ENCODE results near the gene GPR4. TPM values are rescaled to one million over a fixed set of nuclear protein-coding genes. Genes with fewer than 3 reads are reported as not detected.
A peak's percentile ranks its signal among the peaks of the same experiment; 100 is the strongest.
"Not testable (repeated sequence)": the region's sequence is repeated elsewhere in the genome, so short reads cannot be mapped to it uniquely, and the experiment has no call there.

GPR4 gene
- not detected for polyA plus RNA-seq (2013, experiment 1 of 2; ENCODE audit: insufficient read length)
- polyA plus RNA-seq (2013, experiment 2 of 2; ENCODE audit: insufficient read length) = not detected

GRCh38 chr19:45601524-45602374 is at the start of gene GPR4:
Gene GPR4, minus strand, starts transcription at chr19:45602212. Its CDS starts 10,346 bp downstream, at chr19:45591866.
- no peak for DNase-seq

GRCh38 chr19:45650722-45651121 is 48.7 kb upstream of the GPR4 start:
- no peak for DNase-seq

- no peak for DNase-seq
These were observed 44.3 kb upstream of the GPR4 start for GRCh38 chr19:45646345-45646698.

DNA sequence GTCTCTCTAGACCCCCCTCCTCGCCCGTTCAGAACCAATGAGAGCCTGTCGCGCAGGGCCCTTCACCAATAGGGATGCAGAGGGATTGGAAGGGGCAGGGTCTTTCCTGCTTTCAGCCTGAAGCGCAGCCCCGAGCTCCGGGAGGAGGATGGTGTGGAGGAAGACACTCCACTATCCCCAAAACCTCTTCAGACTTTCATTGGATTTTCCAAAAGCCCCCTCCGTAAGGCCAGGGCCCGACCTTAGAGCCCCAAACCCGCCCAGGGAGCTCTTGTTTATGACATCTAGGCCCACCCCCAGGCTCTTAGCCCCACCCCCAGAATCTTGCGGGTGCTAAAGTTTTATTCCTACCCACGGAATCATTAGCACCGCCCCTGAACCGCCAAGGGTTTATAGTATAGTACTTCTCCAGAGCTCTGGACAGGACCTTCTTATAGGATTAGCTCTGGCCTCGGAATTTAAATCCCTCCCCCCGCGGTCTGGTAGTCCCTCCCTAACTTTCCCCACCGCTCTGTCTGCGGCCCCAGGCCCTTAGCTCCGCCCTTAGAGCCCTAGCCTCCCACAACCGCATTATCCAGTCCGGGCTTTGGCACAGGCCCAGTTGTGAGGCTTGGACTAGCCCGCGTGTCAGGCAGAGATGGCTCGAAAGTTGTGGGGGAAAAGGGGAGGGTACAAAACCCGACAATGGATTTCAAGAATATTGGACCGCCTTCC is 43.8 kb upstream of the GPR4 start:
- DNase-seq = peak; percentile 92

DNA sequence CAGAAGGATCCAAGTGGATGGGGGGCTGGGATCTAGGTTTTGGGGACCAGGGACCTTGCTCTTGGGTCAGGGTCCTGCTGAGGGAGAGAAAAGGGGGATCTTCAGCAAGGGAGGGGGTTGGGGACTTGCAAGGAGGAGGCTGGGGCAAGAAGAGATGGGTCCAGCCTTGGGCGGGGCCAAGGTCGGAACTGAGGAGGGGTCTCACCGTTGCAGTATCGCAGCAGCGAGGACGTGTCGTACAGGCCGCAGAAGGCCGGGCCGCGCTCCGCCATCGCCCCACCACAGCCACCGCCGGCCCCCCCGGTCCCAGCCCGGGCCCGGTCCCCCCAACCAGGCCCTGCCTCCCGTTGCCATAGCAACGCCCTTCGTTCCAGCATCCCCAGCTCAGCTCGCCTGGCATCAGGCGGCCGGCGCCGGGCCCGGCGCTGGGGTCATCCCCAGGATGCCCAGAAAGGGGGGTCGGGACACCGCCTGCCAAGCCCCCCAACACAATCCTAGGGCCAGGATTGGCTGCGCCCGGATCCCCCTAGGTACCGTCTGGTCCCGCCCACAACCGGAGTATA is 43.1 kb upstream of the GPR4 start:
- no peak for DNase-seq

GRCh38 chr19:45643927-45644771 is 42.1 kb upstream of the GPR4 start:
- no peak for DNase-seq

GRCh38 chr19:45643024-45643926 is 41.3 kb upstream of the GPR4 start:
- DNase-seq = peak; percentile 74

DNA sequence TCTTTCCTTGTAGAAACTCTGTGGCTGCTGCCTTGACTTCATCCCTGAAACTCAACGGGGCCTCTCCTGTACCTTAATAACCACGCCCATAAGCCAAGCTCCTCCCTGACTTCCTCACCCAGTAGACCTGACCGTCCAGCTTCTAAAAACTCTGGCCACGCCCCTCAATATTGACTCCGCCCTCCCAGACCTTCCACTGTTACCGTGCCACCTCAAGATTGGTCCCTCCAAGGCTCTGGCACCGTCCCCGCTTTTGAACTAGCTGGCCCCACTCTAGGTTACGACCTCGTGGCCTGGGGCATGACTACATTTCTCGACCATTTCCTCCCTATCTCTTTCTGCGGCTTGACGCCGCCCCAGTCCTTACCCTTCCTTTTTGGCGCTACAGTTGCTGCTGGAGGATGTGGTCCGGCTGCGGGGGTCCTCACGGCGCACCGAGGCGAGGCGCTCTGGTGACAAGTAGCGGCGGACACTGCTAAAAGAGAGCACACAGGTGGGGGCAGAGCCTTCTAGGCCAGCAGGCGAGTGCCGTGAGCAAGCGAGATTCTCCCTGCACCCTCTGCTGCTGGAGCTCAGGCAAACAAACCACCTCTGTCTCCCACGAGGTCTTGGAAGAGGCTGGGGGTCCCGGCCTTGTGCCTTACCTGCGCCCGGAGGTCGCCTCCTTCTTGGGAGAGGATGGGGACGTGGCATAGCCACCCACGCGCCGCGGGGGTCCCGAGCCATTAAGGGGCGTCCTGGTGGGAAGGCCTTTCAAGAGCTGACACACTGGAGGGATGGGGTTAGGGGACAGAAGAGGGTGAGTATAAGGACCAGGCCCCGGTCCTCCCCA is 39.5 kb upstream of the GPR4 start:
- DNase-seq = peak; percentile 80

DNA sequence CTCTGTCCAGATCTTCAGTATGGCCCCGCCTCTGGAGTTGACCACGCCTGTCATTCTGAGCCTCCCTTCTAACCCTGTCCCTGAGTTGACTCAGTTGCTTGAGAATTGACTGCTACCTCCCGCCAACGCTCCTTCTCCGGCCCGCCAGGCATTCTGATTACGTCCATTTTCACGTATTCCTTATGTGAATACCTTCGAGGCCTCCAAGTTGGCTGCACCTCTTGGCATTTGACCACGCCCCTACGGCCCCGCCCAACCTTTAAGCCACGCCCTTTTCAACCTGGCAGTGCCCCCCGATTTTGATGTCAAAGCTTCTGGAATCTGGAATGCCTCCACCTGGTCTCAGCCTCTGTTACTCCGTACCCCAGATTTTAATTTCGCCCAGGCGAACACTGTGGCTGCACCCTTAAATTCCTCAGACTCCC is 38.8 kb upstream of the GPR4 start:
- DNase-seq = no peak

DNA sequence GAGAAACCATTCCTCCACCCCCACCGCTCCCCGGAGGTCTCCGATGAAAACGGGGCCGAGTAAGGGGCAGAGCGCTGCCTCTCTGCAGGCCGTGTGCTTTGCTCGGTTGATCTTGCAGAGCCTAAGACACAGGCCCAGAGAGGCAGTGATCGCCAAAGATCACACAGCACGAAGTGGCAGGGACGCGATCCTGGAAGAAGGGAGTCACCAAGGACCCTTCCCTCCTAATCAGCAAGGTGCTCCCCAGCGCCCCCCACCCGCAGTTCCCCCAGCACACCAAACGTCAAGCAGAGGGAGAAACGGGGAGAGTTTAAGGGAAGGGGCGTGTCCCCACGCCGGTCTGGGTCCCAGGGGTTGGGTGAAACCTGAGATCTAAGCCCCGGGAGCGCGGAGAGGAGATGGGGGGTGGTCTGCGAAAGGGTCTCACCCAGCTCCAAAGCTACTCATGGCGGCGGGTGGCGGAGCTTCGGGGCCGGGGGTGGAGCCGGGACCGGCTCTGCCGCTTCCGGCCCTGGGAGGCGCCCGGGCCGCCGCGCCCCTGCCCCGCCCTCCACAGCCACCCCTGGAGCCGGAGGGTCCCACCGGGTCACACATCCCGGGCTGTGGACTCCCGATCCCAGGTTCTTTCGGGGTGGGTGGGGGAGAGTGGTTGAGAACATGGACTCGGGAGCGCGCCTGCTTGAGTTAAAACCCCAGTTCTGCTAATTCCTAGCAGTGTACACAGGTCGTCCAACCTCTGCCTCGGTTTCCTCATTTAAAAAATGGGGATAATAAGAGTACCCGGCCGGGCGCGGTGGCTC is 37.1 kb upstream of the GPR4 start, which contains the start of gene EML2:
Gene EML2 (minus strand): TSS at position 468 of the 800 bp plus-strand sequence. CDS start 21 bp downstream, at position 447.
- peak; percentile 40 for DNase-seq

GRCh38 chr19:45637890-45638667 is 36.1 kb upstream of the GPR4 start:
- peak; percentile 34 for DNase-seq

DNA sequence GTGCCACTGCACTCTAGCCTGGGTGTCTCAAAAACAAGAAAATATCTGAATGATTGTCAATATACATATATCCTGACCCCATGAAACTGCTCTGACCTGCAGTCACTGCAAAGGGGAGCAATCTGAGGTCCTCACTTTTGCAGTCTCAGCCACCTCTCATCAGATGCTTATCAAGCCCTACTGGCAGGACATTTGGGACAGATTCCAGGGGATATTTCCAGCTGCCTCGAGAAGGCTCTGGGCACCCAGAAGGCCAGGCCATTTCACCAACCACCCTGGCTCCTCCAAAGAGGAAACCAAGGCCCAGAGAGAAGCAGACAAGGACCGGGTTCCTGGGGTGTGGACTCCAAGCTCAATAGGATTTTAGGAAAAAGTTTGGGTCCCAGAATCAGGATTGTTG is 34.9 kb upstream of the GPR4 start:
- no peak for DNase-seq

DNA sequence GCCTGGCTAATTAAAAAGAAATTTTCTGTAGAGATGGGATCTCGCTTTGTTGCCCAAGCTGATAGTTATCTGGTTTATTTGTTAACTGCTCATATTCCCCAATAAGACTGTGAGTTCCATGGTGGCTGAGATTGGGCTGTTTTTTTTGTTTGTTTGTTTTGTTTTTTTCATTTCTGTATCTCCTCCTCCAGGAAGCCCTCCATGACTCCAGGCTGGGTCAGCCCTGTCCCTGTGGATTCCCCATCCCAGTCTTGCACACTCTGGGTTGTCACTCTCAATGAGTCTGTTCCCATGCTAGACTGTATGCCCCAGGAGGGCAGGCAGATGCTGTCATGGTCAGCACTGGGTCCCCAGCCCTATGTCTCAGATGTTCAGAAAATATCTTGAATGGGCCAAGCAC is 34.3 kb upstream of the GPR4 start:
- no peak for DNase-seq

GRCh38 chr19:45632468-45633196 is 30.6 kb upstream of the GPR4 start:
- DNase-seq = peak; percentile 91

- peak; percentile 97 for DNase-seq
These were observed 28.5 kb upstream of the GPR4 start for GRCh38 chr19:45630463-45630862.

DNA sequence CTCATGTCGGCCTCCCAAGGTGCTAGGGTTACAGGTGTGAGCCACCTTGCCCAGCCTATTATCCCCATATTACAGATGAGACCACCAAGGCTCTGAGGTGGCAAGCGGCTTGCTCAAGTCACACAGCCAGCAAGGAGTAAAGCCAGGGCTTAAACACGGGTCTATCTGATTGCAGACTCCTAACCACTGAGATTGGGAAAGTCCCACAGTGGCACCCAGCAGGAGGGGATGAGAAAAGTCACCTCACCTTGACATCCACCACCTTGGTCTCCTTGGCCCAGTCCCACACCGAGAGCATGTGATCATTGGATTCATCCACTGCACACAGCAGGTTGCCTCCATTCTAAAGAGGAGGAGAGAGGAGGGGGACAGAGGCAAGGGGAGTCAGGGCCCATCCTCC is 27.7 kb upstream of the GPR4 start:
- no peak for DNase-seq

- DNase-seq = not testable (repeated sequence)
These were observed 26.2 kb upstream of the GPR4 start for GRCh38 chr19:45628219-45628618.

DNA sequence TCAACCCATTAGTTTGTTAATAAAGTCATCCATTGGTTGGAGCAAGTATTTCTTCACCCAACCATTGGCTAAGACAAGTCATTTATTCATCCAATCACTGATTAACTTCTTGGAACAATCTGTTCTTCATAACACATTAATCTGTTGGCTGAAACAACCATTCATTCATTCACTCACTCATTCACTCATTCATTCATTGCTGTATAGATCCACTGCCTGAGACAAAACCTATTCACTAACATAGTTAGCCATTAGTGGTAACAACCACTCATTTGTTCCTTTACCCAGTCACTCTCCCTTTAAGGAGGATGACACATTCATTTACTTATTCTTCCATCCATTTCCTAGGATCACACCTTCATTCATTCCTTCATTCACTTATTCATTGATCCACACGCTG is 22.0 kb upstream of the GPR4 start:
- DNase-seq = no peak

All from fibroblast of skin of back (primary cell).